Skeletal muscle satellite cell (primary cell): ENCODE results near the gene FEZF2.
A peak's percentile ranks its signal among the peaks of the same experiment; 100 is the strongest.

Experiments used
- H3K27me3 ChIP-seq: 2 replicates; pipeline ENCODE4 v1.7.0; 2013; ENCODE audit warnings: low read length; ENCODE audit not compliant: control insufficient read depth, insufficient read depth
- H3K36me3 ChIP-seq: 2 replicates; pipeline ENCODE4 v1.7.0; 2013; ENCODE audit warnings: mild to moderate bottlenecking, control low read depth, low read length; ENCODE audit not compliant: insufficient read depth
- H3K4me1 ChIP-seq: 2 replicates; pipeline ENCODE4 v1.7.0; 2013; ENCODE audit warnings: low read length; ENCODE audit not compliant: control insufficient read depth, insufficient read depth
- H3K4me2 ChIP-seq: 2 replicates; pipeline ENCODE4 v1.7.0; 2013; ENCODE audit warnings: mild to moderate bottlenecking, low read length
- H3K4me3 ChIP-seq: 2 replicates; pipeline ENCODE4 v1.7.0; 2013; ENCODE audit warnings: low read length
- H3K9ac ChIP-seq: 2 replicates; pipeline ENCODE4 v1.7.0; 2013; ENCODE audit warnings: mild to moderate bottlenecking, low read depth, low read length, moderate library complexity
- H3K9me3 ChIP-seq: replicated peaks from 2 replicates; pipeline ENCODE4 v1.7.0; 2013; ENCODE audit warnings: mild to moderate bottlenecking, control low read depth, low read length

Gene FEZF2

DNA sequence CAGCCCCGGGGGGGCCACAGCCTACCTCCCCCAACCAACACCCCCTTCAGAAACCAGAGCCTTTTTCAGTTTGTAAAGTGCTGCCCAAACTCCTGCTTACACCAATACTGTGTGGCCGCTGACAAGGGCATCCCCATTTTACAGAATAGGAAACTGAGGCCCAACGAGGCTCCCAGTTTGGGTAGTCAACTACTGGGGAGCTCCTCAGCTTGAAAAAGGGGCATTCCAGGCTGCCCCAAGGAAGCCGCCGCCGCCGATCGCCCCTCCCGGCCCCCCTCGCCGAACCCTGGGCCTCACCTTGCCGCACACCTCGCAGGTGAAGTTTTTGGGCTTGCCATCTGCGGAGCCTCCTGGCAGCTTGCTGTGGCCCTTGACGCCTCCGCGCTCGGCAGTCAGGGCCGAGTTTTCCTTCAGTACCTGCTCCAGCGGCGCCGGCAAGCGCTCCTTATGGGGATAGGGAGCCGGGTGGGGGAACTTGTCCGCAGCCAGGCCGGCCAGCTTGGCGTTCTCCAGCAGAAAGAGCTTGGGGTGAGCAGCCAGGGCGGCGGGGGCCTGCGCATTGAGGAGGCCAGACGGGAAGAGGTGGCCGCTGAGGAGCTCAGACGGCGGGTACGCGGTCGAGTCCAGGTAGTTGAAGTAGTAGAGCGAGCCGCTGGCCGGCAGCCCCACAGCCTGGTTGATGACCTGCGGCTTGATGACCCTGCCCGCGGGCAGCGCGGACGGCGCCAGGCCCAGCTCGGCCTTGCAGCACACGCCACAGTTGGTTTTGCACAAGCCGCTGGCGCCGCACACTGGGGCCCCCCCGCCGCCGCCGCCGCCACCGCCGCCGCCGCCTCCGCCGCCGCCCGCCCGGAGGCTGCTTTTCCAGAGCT lies 1.4 kb downstream of the FEZF2 start:
- Histone ChIP-seq H3K4me1 (peaks cover 17% of the 10 kb centered on the region), H3K9ac (no peak overlapping the region), H3K9me3 (no peaks in the 10 kb centered on the region), H3K27me3 (peaks cover 98% of the 10 kb centered on the region), H3K4me3 (peak overlapping the region; percentile 48), H3K36me3 (no peaks in the 10 kb centered on the region), H3K4me2 (peak overlapping the region; percentile 54)

DNA sequence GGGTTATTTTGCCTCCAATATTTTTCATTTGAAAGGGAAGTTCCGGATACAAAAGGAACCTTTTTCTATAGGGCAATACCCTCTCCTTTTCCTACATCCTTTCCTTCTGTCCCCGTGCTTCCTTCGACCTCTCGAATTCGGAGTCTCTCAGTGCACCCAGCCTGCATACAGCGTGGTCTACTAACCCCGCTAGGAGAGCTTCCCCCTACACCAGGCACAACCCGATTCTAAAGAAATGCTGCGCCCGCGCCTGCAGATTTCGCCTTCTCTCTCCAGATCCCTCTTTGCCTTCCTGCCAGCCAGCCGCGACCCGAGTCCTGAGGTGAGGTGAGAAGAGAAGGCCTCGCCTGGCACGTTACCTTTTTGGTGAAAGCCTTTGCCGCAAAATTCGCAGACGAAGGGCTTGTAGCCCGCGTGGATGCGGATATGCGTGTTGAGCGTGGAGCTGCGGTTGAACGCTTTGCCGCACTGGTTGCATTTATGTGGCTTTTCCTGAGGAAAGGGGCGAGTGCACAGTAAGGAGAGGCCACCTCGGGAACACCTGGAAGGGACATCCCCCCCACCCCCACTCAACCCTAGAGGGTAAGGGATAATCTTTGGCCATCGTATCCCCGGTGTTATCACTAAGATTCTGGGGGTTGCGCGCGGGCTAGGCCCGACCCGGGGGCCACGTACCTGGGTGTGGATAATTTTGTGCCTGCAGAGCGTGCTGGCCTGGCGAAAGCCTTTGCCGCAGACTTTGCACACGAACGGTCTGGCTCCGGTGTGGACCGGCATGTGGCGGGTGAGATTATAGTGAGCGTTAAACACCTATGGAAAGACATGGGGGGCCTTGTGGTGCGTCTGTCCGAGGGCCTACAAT lies 2.3 kb downstream of the FEZF2 start:
- Histone ChIP-seq H3K4me3 (no peak overlapping the region), H3K27me3 (peaks cover 97% of the 10 kb centered on the region), H3K36me3 (no peaks in the 10 kb centered on the region), H3K4me1 (peaks cover 17% of the 10 kb centered on the region), H3K4me2 (peak overlapping the region; percentile 32), H3K9ac (no peak overlapping the region), H3K9me3 (no peaks in the 10 kb centered on the region)

- Histone ChIP-seq H3K4me1 (peaks cover 17% of the 10 kb centered on the region), H3K36me3 (no peaks in the 10 kb centered on the region), H3K9me3 (no peaks in the 10 kb centered on the region), H3K9ac (no peak overlapping the region), H3K4me3 (no peak overlapping the region), H3K27me3 (peaks cover 97% of the 10 kb centered on the region), H3K4me2 (peak overlapping the region; percentile 32)
Measured at GRCh38 chr3:62370112-62370857, 3.1 kb downstream of the FEZF2 start.

DNA sequence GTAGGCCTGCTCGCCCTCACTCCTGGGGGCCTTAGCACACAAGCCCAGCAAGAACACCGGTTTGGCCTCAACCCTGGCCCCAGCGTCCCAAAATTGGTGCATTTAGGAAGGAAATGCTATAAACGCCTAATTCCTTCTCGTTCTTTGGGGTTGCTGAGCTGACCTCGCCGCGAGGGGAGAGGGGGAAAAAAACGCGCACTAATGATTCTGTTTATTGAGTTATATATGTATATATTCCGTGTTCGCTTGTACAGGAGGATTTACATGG lies 3.9 kb downstream of the FEZF2 start:
- peaks cover 97% of the 10 kb centered on the region for H3K27me3 ChIP-seq

DNA sequence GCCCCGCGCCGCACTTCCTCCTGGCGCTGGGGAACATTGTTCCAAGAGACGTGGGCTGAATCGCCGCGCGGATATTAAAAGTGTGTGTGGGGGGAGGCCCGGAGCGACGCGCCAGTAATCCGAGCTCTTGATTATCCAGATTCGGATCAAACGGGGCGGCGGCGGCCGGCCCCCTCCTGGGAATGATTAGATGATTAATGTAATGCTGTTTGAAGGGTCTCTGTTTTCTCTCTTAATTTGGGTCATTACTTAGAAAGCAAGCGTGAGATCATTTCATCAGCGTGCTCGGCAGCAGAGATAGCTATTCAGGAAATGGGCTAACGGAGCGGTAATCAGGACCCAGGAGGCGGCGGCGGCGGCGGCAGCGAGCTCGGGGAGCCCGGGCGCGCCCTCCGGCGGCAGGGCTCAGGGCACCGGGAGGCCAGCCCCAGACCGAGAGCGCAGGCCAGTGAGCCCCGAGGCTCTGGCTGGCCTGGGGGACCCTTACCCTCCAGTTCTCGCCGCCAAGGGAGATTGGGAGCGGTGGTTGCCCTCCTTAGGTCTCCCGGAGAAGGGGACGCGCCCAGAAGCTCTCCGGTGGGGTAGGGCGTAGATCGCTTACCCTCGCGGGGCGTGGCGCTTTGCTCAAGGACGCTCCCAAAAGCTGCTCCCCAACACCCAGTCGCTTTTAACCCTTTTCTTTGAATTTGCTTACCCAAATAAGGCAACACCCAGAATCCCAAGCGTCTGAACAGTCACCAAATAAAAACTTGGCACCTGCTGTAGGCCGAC lies 4.5 kb downstream of the FEZF2 start:
- Histone ChIP-seq H3K9me3 (no peaks in the 10 kb centered on the region), H3K4me1 (peaks cover 14% of the 10 kb centered on the region), H3K9ac (no peak overlapping the region), H3K4me3 (peak overlapping the region; percentile 63), H3K36me3 (no peaks in the 10 kb centered on the region), H3K4me2 (peak overlapping the region; percentile 63), H3K27me3 (peaks cover 97% of the 10 kb centered on the region)

More for the DNA sequence above, 3.9 kb downstream of the FEZF2 start:
- Histone ChIP-seq H3K9me3 (no peaks in the 10 kb centered on the region), H3K9ac (no peak overlapping the region), H3K4me1 (peaks cover 17% of the 10 kb centered on the region), H3K4me2 (peak overlapping the region; percentile 63), H3K4me3 (peak overlapping the region; percentile 63), H3K36me3 (no peaks in the 10 kb centered on the region)

DNA sequence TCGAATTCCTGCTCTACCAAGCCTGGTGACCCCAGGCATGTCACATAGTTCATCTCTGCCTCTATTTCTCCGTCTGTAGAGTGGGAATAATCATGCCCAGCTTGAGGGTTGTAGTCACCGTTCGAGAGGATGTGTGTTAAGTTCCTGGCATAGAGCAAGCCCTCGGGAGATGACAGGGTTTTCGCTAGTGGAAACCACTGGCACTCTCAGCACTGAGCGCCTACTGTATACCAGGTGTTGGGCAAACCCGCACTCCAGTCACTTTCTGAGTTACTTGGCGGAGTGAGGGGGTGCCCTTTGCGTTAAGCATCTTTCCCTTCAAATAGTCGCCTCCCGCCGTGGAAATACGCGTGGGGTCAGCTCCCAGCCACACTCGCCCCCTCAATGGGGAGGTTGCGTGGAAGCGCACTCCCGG lies 5.1 kb downstream of the FEZF2 start:
- H3K9ac ChIP-seq = no peak overlapping the region
- H3K4me3 ChIP-seq = peak overlapping the region; percentile 63
- H3K27me3 ChIP-seq = peaks cover 96% of the 10 kb centered on the region
- peaks cover 12% of the 10 kb centered on the region for H3K4me1 ChIP-seq
- H3K36me3 ChIP-seq = no peaks in the 10 kb centered on the region
- H3K4me2 ChIP-seq = peak overlapping the region; percentile 63
- no peaks in the 10 kb centered on the region for H3K9me3 ChIP-seq

DNA sequence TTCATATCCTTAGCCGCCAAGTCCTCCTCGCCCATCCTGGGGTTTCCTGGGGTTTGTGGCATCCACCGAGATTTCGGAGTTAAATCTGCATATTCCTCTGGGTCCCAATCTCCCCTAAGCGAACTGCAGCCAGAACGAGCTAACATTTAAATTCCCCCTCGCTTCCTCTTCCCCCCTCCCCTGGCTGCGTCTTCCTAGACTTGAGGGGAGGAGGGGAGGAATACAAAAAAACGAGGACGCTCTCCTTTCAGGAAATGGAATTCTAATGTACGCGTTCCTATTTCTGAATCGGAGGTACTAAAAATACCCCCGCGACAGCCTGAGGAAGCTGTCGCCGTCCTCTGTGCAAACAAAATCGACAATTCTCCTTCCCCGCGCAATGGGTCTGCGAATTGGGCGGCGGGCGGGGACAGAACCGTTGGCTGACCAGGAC lies 5.6 kb downstream of the FEZF2 start:
- H3K36me3 ChIP-seq = no peaks in the 10 kb centered on the region
- peaks cover 11% of the 10 kb centered on the region for H3K4me1 ChIP-seq
- H3K9me3 ChIP-seq = no peaks in the 10 kb centered on the region
- no peak overlapping the region for H3K9ac ChIP-seq
- H3K27me3 ChIP-seq = peaks cover 91% of the 10 kb centered on the region
- no peak overlapping the region for H3K4me2 ChIP-seq
- H3K4me3 ChIP-seq = no peak overlapping the region

DNA sequence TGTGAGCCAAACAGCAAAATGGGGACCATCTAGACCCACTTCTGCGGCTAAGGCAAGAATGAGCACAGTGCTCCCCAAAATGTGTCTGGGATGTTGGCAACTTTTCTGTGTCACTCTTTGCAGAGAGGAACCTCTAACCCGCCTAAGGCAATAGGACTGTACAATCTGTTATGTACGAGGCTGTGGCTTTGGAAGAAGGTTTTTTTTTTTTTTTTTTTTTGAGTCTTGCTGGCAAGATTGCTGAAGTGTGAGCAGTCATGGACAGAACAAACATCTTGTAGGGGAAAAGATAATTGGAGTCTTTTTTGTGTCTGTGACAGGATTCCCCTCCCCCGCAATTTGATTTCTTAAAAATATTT lies 7.2 kb downstream of the FEZF2 start:
- Histone ChIP-seq H3K9me3 (no peaks in the 10 kb centered on the region), H3K4me1 (peaks cover 5% of the 10 kb centered on the region), H3K4me2 (no peak overlapping the region), H3K27me3 (peaks cover 75% of the 10 kb centered on the region), H3K9ac (no peak overlapping the region), H3K36me3 (no peaks in the 10 kb centered on the region), H3K4me3 (no peak overlapping the region)

- Histone ChIP-seq H3K36me3 (no peaks in the 10 kb centered on the region), H3K4me1 (peaks cover 5% of the 10 kb centered on the region), H3K9me3 (no peaks in the 10 kb centered on the region), H3K4me3 (no peak overlapping the region), H3K4me2 (no peak overlapping the region), H3K27me3 (peaks cover 69% of the 10 kb centered on the region), H3K9ac (no peak overlapping the region)
Measured at GRCh38 chr3:62365391-62366125, 7.8 kb downstream of the FEZF2 start.

- Histone ChIP-seq H3K9ac (no peak overlapping the region), H3K9me3 (no peaks in the 10 kb centered on the region), H3K4me1 (no peaks in the 10 kb centered on the region), H3K36me3 (no peaks in the 10 kb centered on the region), H3K4me3 (no peak overlapping the region), H3K4me2 (no peak overlapping the region), H3K27me3 (peaks cover 61% of the 10 kb centered on the region)
Measured at GRCh38 chr3:62364191-62364590, 9.2 kb downstream of the FEZF2 start.
